HepG2 (cell line): ENCODE results near the gene DNAJC19. TPM values are rescaled to one million over a fixed set of nuclear protein-coding genes. Genes with fewer than 3 reads are reported as not detected.

Experiments
- ATAC-seq: fragments of 200-7000 bp; cut with Tn5 transposase; 3 replicates; pipeline ENCODE4 v1.9.1; 2020; ENCODE audit warnings: mild to moderate bottlenecking, moderate library complexity
- BruUV-seq: library from RNA; stranded (reverse); fragments of 400-500 nt; replicated peaks from 2 replicates; lab custom pipeline; 2021; lab: Mats Ljungman, UMichigan
- CTCF ChIA-PET: fragments of 300-600 bp; formaldehyde crosslinking; extraction: SDS; loops from one replicate; lab custom pipeline; 2021; ENCODE audit warnings: low total read pairs, inconsistent platforms, low intra/inter-chr PET ratio; lab: Yijun Ruan, JAX
- POLR2A ChIA-PET: fragments of 350-600 bp; sonication (Branson Sonifier 250); formaldehyde crosslinking; loops from one replicate; lab custom pipeline; 2020; ENCODE audit warnings: antibody characterized with exemption, inconsistent platforms; lab: Yijun Ruan, JAX
- DNase-seq: peaks from one replicate; pipeline ENCODE4 v3.0.0-alpha.2; 2015; ENCODE audit warnings: low spot score
- FAIRE-seq: peaks from 3 replicates; lab custom pipeline; 2011; peaks lifted over from hg19 to GRCh38; lab: Jason Lieb, UNC
- H2AFZ ChIP-seq: one replicate; pipeline ENCODE4 v1.6.1; 2011; ENCODE audit warnings: low read length, inconsistent platforms
- H3K27ac ChIP-seq: fragments of 300-600 bp; 3 replicates; pipeline ENCODE4 v1.8.0; 2011; ENCODE audit warnings: mixed run types, mild to moderate bottlenecking, mixed read lengths, low read length, inconsistent platforms; ENCODE audit not compliant: insufficient read depth; ENCODE audit errors: extremely low read length
- H3K27me3 ChIP-seq, 2 experiments: fragments of 200-600 bp in 1 of 2; 2 replicates in 1 of 2; 3 replicates in 1 of 2; pipeline versions ENCODE4 v1.6.0 to v1.8.0; 2011; ENCODE audit warnings: low read length in 2 of 2, mild to moderate bottlenecking in 2 of 2, moderate library complexity in 2 of 2, inconsistent platforms in 1 of 2; ENCODE audit not compliant: insufficient read depth in 2 of 2, control insufficient read depth in 1 of 2
- H3K36me3 ChIP-seq, 2 experiments: fragments of 200-600 bp in 1 of 2; replicated peaks in 1 of 2; 2 replicates in 1 of 2; 3 replicates in 1 of 2; pipeline versions ENCODE4 v1.5.1 to v1.8.0; 2011; ENCODE audit warnings: low read length in 2 of 2, inconsistent platforms in 1 of 2; ENCODE audit not compliant: insufficient read depth in 2 of 2, control insufficient read depth in 1 of 2
- H3K4me1 ChIP-seq: 2 replicates; pipeline ENCODE4 v1.5.1; 2012; ENCODE audit warnings: low read length, inconsistent platforms; ENCODE audit not compliant: insufficient read depth
- H3K4me2 ChIP-seq: 2 replicates; pipeline ENCODE4 v1.6.0; 2011; ENCODE audit warnings: low read depth, low read length, inconsistent platforms
- H3K4me3 ChIP-seq, 3 experiments: fragments of 200-600 bp in 1 of 3; sonication (generic), shearing (Covaris generic) in 1 of 3; replicated peaks in 1 of 3; 2 replicates each; pipeline ENCODE4 v1.5.1; 2011 to 2016; ENCODE audit warnings: low read length in 3 of 3, inconsistent platforms in 2 of 3, low read depth in 2 of 3, mild to moderate bottlenecking in 2 of 3, control low read depth in 1 of 3, mixed read lengths in 1 of 3; ENCODE audit not compliant: insufficient read depth in 1 of 3
- H3K79me2 ChIP-seq: one replicate; pipeline ENCODE4 v1.6.1; 2011; ENCODE audit warnings: low read length, inconsistent platforms; ENCODE audit not compliant: insufficient read depth
- H3K9ac ChIP-seq: 2 replicates; pipeline ENCODE4 v1.6.0; 2011; ENCODE audit warnings: mild to moderate bottlenecking, low read depth, low read length, inconsistent platforms; ENCODE audit not compliant: insufficient read depth
- H3K9me3 ChIP-seq: 2 replicates; pipeline ENCODE4 v1.5.1; 2012; ENCODE audit warnings: mild to moderate bottlenecking, low read length
- H4K20me1 ChIP-seq: 2 replicates; pipeline ENCODE4 v1.6.0; 2011; ENCODE audit warnings: inconsistent platforms, mild to moderate bottlenecking, low read length, moderate library complexity; ENCODE audit not compliant: insufficient read depth
- KDM3A ChIP-seq: IDR thresholded peaks from 2 replicates; pipeline ENCODE4 v1.6.1; 2018; ENCODE audit warnings: low read depth, missing compliant biosample characterization
- NR2F2 ChIP-seq: IDR thresholded peaks from 2 replicates; pipeline ENCODE4 v1.6.1; 2012; ENCODE audit warnings: low read depth, inconsistent platforms, borderline replicate concordance
- POLR2AphosphoS5 ChIP-seq: IDR thresholded peaks from 2 replicates; pipeline ENCODE4 v1.6.1; 2012; ENCODE audit warnings: low read depth, low read length
- POLR2G ChIP-seq: fragments of 200-400 bp; formaldehyde crosslinking; IDR thresholded peaks from 2 replicates; pipeline ENCODE4 v1.6.1; 2018; ENCODE audit warnings: mild to moderate bottlenecking, low read depth, low read length, moderate library complexity
- RARA ChIP-seq: IDR thresholded peaks from 2 replicates; pipeline ENCODE4 v1.6.1; 2016; ENCODE audit warnings: missing genetic modification reagents, missing compliant biosample characterization
- SAP130 ChIP-seq: IDR thresholded peaks from 2 replicates; pipeline ENCODE4 v1.6.1; 2016; ENCODE audit warnings: low read depth
- SIX1 ChIP-seq: sonication (generic); formaldehyde crosslinking; IDR thresholded peaks from 2 replicates; pipeline ENCODE4 v1.4.0; 2020; ENCODE audit warnings: missing genetic modification reagents, borderline replicate concordance
- ZNF441 ChIP-seq: sonication (generic); formaldehyde crosslinking; IDR thresholded peaks from 2 replicates; pipeline ENCODE4 v1.7.0; 2021; ENCODE audit warnings: missing genetic modification reagents, borderline replicate concordance
- ZNF562 ChIP-seq: sonication (generic); formaldehyde crosslinking; IDR thresholded peaks from 2 replicates; pipeline ENCODE4 v1.8.0; 2022; ENCODE audit warnings: missing genetic modification reagents, borderline replicate concordance
- ZSCAN29 ChIP-seq: sonication (generic); formaldehyde crosslinking; conservative IDR thresholded peaks from 2 replicates; pipeline ENCODE4 v1.4.0; 2020; ENCODE audit warnings: mild to moderate bottlenecking, missing genetic modification reagents
- WGBS: methylation state at CpG from one replicate; pipeline ENCODE4 v1.1.6; 2017; ENCODE audit warnings: low lambda C conversion rate; 5-methylcytosine and 5-hydroxymethylcytosine counted together
- in situ Hi-C: cut with HindIII; loops from 2 replicates; pipeline ENCODE4 v1.10.0; 2017; ENCODE audit warnings: low pct_unique_long_range_greater_than_20kb; ENCODE audit not compliant: extremely low pct_ligation_motif_present
- intact Hi-C: fragments of 100-400 bp; cut with micrococcal nuclease; formaldehyde crosslinking; loops from one replicate; pipeline ENCODE4 v1.10.0; 2022; ENCODE audit not compliant: unreplicated experiment
- polyA plus RNA-seq, 8 experiments: library from polyadenylated mRNA; depleted of rRNA in 3 of 8; stranded (reverse) in 7 of 8; unstranded in 1 of 8; fragments of >200 nt; fragmentation: Illumina TruSeq in 4 of 8; extraction: Trizol in 4 of 8; gene quantifications; 2 replicates each; pipeline versions ENCODE4 v1.2.1 to v1.2.3, GENCODE V29; 2011 to 2016; ENCODE audit warnings: low read depth in 4 of 8, missing spikeins in 1 of 8, mixed read lengths in 1 of 8; ENCODE audit not compliant: insufficient read depth in 1 of 8
- total RNA-seq, 5 experiments: library from RNA; depleted of rRNA; stranded (reverse); fragments of >200 nt; fragmentation: Illumina TruSeq; extraction: Trizol; gene quantifications; 2 replicates each; pipeline ENCODE4 v1.2.3, GENCODE V29; 2016; ENCODE audit warnings: low read depth in 1 of 5

DNAJC19 gene
- total and polyA plus RNA-seq, 2 of the 13 experiments (the other 11 are each of a cell fraction or from before 2014, with no cell fraction given), result 51.1 to 75.8 TPM

DNA sequence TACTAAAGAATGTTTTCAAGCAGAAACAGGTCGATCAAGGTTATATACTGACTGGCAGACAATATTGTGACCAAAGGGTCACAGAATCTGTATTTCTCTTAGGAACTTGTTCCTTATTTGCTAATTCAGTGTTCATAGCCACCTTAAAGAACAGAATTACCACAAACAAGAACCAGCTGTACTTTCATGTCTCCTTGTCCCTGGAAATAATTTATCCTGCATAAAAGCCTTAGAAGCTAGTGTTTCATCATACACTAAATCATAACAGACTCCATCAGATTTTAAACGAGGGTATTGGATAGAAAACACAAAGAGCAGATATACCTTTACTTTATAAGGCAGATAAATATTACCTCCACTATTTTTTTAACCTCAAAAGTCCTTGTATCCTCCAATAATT is 6.4 kb downstream of the DNAJC19 start:
- CTCF ChIA-PET, result no interaction called here
- POLR2A ChIA-PET, result no interaction called here
- DNase-seq (no peak), FAIRE-seq (no peak), ATAC-seq (no peak)
- Histone ChIP-seq H3K4me2 (no peak overlapping the region), H4K20me1 (no peaks in the 10 kb centered on the region), H3K9ac (no peak overlapping the region), H2AFZ (no peak overlapping the region), H3K4me1 (peaks cover 20% of the 10 kb centered on the region), H3K4me3 (no peak overlapping the region), H3K27ac (no peak overlapping the region), H3K36me3 (peaks cover 2 to 13% of the 10 kb centered on the region in 2 experiments; a peak in 4 of 5 replicates), H3K27me3 (no peaks in the 10 kb centered on the region; a peak in 1 of 5 replicates), H3K79me2 (peaks cover 4% of the 10 kb centered on the region), H3K9me3 (no peaks in the 10 kb centered on the region)
- TF ChIP-seq ZNF441 (CRISPR knock-in tag), result no peak
- TF ChIP-seq SAP130 (CRISPR knock-in tag), result no peak
- TF ChIP-seq RARA (CRISPR knock-in tag), result no peak
- TF ChIP-seq POLR2G, result 0 out of 2 replicates have a peak, but pooled peaks have one; percentile 3
- no peak for TF ChIP-seq KDM3A (CRISPR knock-in tag)
- in situ Hi-C loops, result loop anchor here (25.0 kb wide), 1 partner anchor 371 kb away; the partner anchor contains the start of gene TTC14
- 94% methylated on average over 2 of the region's 2 CpGs for WGBS
- intact Hi-C loops, result loop anchor here (10.0 kb wide), 2 partner anchors 192 to 378 kb away; partner anchors contain the start of gene TTC14
- no TSS peak for BruUV-seq

DNA sequence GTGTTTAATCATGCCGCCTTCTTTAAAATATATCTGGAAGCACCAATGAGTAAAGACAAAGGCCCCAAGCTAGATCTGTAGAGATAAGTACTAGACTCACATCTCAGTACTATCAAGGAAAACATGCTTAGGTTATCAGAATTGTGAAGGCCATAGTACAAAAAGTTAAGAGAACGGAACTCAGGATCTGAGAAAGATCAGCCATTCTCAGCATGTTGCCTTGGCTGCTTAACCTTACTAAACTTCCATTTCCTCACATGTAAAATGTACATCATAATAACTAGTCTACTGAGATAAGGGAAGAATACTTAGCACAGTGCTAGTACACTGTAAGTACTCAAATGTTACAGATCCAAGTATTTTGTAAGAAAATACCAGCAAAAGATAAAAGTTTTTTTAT is 7.6 kb downstream of the DNAJC19 start:
- CTCF ChIA-PET, result no interaction called here
- Histone ChIP-seq H3K27ac (no peak overlapping the region), H3K4me2 (no peak overlapping the region)

More for the DNA sequence above, 7.6 kb downstream of the DNAJC19 start:
- ATAC-seq (no peak; the same call in 2 of the 3 replicates), DNase-seq (no peak), FAIRE-seq (no peak)
- Histone ChIP-seq H3K9ac (no peak overlapping the region), H3K4me1 (peaks cover 9% of the 10 kb centered on the region; the same call in 1 of the 2 replicates), H3K9me3 (no peaks in the 10 kb centered on the region), H4K20me1 (no peaks in the 10 kb centered on the region), H3K27me3 (no peaks in the 10 kb centered on the region; a peak in 1 of 5 replicates), H3K36me3 (peaks cover 2 to 13% of the 10 kb centered on the region in 2 experiments; a peak in 4 of 5 replicates), H2AFZ (no peak overlapping the region), H3K79me2 (no peaks in the 10 kb centered on the region), H3K4me3 (no peak overlapping the region)
- TF ChIP-seq ZNF562 (CRISPR knock-in tag) (no peak), POLR2AphosphoS5 (peak; percentile 24; the same call in 1 of the 2 replicates), ZSCAN29 (CRISPR knock-in tag) (no peak), NR2F2 (no peak), SIX1 (CRISPR knock-in tag) (no peak)
- 94% methylated on average over 2 of the region's 2 CpGs for WGBS
- no TSS peak for BruUV-seq
- intact Hi-C loops, result loop anchor here (10.0 kb wide), 2 partner anchors 193 to 377 kb away; partner anchors contain the start of gene TTC14
- POLR2A ChIA-PET, result no interaction called here
- in situ Hi-C loops, result loop anchor here (25.0 kb wide), 1 partner anchor 370 kb away; the partner anchor contains the start of gene TTC14
